Skeletal muscle satellite cell (primary cell): ENCODE results near the gene SARDH.

Experiments used
- H3K27me3 ChIP-seq: 2 replicates; pipeline ENCODE4 v1.7.0; 2013; ENCODE audit warnings: low read length; ENCODE audit not compliant: control insufficient read depth, insufficient read depth
- H3K36me3 ChIP-seq: 2 replicates; pipeline ENCODE4 v1.7.0; 2013; ENCODE audit warnings: mild to moderate bottlenecking, control low read depth, low read length; ENCODE audit not compliant: insufficient read depth
- H3K4me1 ChIP-seq: 2 replicates; pipeline ENCODE4 v1.7.0; 2013; ENCODE audit warnings: low read length; ENCODE audit not compliant: control insufficient read depth, insufficient read depth
- H3K4me2 ChIP-seq: 2 replicates; pipeline ENCODE4 v1.7.0; 2013; ENCODE audit warnings: mild to moderate bottlenecking, low read length
- H3K4me3 ChIP-seq: 2 replicates; pipeline ENCODE4 v1.7.0; 2013; ENCODE audit warnings: low read length
- H3K9ac ChIP-seq: 2 replicates; pipeline ENCODE4 v1.7.0; 2013; ENCODE audit warnings: mild to moderate bottlenecking, low read depth, low read length, moderate library complexity
- H3K9me3 ChIP-seq: replicated peaks from 2 replicates; pipeline ENCODE4 v1.7.0; 2013; ENCODE audit warnings: mild to moderate bottlenecking, control low read depth, low read length

SARDH gene

DNA sequence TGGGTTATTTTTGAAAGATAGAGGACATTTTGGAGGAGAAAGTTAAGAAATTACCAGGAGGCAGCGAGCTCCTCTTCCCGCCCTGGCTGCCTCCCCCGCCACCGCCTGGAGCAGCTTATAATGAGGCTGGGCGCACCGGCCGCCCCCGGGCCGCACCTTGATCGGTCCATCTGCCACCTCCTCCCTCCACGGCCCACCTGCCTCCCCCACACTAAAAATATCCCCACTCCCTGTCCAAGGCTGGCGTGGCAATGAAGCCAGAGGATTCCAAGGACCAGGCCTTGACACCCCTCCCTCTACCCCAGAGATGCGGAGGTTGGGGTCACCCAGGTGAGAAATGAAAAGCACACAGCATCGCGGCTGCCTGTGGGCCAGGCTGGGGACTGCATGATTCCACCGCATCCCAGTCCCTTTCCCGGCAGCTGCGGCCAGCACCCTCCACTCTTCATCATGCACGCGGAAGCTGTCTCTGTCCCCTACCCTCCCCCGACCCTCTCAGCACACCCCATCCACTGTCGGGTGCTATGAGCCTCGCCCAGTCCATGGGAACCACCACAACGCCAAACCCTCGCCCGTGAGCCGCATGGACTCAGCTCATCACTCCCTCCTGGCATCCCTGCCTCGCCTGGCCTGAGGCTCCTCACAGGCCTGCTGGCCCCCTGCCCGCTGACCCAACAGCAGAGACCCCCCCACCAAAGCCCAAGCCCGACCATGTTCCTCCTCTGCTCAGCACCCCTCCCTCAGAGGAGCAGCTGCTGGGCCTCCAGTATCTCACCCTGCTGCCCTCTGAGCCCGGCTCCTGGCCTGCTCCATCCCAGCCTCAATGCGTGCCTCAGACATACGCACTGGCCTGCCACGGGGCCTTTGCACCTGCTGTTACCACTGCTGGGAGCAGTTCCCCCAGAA, 50.0 kb downstream of the SARDH start:
- Histone ChIP-seq H3K36me3 (peaks cover 14% of the 10 kb centered on the region), H3K4me1 (peaks cover 8% of the 10 kb centered on the region), H3K4me3 (no peak overlapping the region), H3K4me2 (no peak overlapping the region), H3K27me3 (no peaks in the 10 kb centered on the region), H3K9me3 (no peaks in the 10 kb centered on the region), H3K9ac (no peak overlapping the region)

DNA sequence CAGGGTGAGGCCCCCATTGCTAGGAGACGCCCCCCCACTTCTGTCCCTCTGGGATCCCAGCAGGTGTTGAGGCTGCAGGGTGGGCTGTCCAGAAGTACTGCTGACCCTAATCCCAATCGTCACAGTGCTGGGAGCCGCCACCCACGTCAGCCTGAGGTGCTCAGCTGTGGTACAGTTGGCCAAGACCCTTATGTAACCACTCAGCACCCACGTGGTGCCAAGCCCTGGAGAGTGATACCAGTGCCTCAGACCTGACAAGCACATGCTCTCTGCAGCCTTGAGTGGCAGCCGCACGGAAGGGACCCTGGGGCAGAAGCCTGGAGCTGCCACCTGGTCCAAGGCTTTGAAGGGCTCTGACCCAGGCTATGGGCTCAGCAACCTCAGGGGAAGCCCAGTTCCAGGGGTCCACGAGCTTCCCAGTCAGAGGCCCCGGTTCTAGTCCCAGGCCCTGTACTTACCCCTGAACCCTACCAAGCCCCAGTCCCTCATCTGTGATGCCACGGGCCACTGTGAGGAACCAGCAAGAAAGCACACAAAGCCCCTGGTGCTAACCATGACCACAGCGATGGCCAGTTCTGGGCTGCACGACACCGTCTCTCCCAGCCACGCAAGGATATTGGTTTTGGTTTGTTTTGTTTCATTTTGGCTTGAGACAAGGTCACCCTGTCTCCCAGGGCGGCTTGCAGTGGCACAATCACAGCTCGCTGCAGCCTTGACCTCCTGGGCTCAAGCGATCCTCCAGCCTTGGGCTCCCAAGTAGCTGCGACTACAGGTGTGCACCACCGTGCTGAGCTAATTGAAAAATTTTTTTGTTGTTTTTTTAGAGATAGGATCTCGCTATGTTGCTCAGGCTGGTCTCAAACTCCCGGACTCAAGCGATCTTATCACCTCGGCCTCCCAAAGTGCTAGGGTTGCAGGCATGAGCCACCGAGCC, 51.2 kb downstream of the SARDH start:
- peaks cover 5% of the 10 kb centered on the region for H3K4me1 ChIP-seq
- peaks cover 14% of the 10 kb centered on the region for H3K36me3 ChIP-seq
- H3K27me3 ChIP-seq = no peaks in the 10 kb centered on the region
- no peak overlapping the region for H3K9ac ChIP-seq
- no peak overlapping the region for H3K4me3 ChIP-seq
- no peak overlapping the region for H3K4me2 ChIP-seq
- H3K9me3 ChIP-seq = no peaks in the 10 kb centered on the region

DNA sequence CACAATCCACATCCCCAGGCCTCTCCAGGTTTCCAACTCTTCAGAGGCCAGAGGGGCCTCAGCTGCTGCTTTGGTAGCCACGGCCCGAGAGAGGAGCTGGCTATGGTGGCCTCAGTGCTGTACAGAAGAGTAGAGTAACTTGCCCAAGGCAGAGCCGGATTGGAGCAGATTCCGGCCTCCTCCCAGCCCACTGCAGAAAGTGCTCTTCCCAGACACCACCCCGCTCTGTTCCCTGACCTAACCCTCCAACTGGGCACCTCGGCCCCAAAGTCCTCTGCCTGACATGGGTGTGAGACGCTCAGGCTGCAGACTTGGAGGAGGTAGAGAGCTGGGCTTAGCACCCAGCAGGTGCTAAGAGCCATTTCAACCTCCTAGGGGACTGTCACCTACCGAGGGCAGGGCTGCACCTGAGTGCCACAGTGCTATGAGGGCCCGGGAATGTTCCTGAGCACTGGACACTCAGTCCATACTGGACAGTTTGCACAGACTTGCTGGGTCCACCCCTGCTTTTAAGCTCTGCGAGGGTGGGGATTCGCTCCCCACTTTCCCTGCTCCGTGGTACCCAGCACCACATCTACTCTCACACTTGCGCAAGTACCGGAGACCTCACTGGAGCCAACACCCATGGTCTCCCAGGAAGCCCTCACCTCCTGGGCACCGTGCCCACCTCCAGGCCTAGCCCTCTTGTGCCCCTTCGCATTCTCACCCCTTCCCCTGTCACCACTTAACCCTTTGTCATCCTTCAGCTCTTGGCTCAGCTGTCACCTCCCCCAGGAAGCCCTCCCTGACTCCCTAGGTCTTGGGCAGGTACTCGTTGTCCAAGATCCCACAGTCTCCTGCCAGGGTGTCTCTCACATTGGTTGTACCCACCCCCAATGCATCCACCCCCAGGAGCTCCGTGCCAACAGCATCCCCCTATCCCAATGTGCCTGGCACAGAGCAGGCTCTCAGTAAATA, 52.2 kb downstream of the SARDH start:
- peaks cover 9% of the 10 kb centered on the region for H3K36me3 ChIP-seq
- no peak overlapping the region for H3K4me2 ChIP-seq
- H3K4me3 ChIP-seq = no peak overlapping the region
- no peaks in the 10 kb centered on the region for H3K27me3 ChIP-seq
- no peaks in the 10 kb centered on the region for H3K4me1 ChIP-seq
- no peak overlapping the region for H3K9ac ChIP-seq
- H3K9me3 ChIP-seq = no peaks in the 10 kb centered on the region

DNA sequence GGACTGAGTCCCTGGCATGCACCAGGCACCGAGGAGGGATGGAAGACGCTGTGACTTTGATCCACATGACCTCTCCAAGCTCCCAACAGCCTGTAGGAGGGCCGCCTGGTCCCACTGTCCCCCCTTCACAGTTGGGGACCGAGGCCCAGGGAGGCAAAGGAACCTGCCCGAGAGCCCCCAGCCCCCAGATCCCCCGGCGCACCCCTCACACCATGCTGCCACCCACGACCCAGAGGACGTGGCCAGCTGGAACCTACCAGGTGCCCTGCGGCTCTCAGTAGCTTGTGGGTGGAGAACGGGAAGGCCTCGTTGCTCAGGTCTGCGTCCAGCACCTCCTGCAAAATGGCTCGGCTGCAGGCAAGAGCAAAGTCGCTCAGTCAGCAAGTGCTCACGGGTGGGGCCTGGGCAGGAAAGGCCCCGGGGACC, 53.2 kb downstream of the SARDH start:
- Histone ChIP-seq H3K9me3 (no peaks in the 10 kb centered on the region), H3K9ac (no peak overlapping the region), H3K4me3 (no peak overlapping the region), H3K4me1 (no peaks in the 10 kb centered on the region), H3K27me3 (no peaks in the 10 kb centered on the region), H3K36me3 (peaks cover 8% of the 10 kb centered on the region), H3K4me2 (no peak overlapping the region)

DNA sequence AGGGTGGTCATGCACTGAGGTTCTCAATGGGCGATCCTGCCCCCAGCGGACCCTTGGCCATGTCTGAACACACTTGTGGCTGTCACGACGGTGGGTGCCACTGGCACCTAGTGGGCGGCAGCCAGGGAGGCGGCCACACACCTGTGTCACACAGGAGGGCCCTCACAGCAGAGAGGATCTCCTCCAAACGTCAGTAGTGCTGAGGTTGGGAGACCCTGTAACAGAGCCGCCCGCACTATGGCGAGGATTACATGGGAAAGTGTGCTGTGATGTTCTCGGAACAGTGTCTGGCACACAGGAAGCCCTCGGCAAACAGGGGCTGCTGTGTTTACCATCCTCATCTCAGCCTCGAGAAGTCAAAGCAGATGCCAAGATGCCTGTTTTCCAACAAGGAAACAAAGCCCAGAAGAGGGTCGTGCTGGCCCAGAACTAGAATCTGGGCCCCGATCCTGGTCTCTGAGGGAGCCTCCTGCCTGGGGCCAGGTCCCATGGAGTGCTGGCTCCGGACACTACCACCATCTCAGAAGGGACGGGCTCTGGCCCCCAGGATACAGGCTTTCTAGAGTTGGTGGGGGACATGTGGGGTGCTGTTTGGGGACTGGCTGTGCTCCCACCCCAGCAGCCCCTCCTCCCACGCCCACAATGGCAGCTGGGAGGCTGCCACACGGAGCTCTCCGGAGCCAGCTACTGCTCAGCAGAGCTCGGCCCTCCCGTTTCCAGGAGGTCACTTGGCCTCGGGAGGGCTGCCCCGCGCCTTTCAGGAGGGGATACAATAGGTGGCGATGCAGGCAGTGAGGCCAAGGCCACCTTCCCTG, 53.8 kb downstream of the SARDH start:
- Histone ChIP-seq H3K9me3 (no peaks in the 10 kb centered on the region), H3K4me1 (no peaks in the 10 kb centered on the region), H3K4me2 (no peak overlapping the region), H3K36me3 (peaks cover 2% of the 10 kb centered on the region), H3K4me3 (no peak overlapping the region), H3K9ac (no peak overlapping the region), H3K27me3 (no peaks in the 10 kb centered on the region)

DNA sequence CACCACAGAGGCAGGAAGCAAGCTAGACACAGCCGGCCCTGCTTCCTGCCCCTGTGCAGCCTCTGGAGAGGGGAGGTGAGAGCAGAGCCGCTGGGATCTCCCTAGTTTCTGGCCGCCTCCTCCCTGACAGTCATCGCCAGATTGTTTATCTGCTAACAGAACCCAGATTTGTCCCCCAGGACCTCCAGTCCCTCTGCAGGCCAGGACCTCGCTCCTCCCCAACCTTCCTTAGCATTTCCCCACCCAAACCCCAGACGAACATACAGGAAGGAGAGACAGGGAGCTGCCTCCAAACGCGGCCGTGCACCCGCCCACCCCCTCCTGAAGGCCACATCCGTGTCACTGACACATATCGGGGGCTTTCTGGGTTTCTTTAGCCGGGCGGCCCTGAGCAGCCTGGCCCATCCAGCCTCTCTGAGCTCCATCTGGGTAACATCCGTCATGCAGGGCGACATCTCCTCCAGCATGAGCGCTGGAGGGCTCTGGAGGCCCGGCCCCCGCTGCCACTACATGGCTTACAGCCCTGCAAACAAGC, 54.5 kb downstream of the SARDH start:
- H3K4me1 ChIP-seq = no peaks in the 10 kb centered on the region
- H3K27me3 ChIP-seq = no peaks in the 10 kb centered on the region

DNA sequence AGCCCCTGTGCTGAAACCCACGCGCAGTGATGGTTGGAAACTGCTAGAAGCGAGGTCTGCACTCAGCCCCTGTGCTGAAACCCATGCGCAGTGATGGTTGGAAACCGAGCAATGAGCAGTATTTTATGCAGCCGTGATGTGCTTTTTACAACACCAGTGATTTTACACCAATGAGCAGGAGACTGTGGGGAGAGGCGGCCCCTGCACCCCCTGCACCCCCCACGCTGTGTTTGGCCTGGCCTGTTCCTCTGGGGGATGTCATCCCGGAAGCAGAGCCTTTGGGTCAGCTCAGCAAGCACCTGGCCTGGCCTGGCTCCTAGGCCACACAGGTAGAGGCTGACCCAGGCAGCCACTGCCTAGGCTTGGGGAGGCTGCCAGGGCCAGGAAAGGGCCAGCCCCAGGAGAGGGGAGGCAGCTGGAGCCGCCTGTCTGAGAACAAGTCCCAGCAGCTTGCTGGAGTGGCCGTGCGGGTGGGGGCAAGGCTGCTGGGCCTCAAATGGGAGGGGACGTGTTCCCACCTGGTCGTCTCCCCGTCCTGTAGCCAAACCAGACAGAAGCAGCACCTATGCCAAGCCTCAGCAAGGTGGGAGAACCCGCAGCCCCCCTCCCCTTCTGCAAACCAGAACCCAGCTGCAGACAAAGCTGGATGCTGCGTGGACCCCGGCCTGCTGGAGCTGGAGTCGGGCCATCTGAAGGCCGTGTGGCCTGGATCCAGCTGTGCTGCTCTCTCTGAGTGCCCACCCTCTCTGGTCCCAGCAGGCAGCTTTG, 55.1 kb downstream of the SARDH start:
- H3K9ac ChIP-seq = no peak overlapping the region
- H3K27me3 ChIP-seq = no peaks in the 10 kb centered on the region
- H3K4me3 ChIP-seq = no peak overlapping the region
- no peaks in the 10 kb centered on the region for H3K36me3 ChIP-seq
- no peaks in the 10 kb centered on the region for H3K4me1 ChIP-seq
- no peak overlapping the region for H3K4me2 ChIP-seq
- no peaks in the 10 kb centered on the region for H3K9me3 ChIP-seq

More for the DNA sequence above, 54.5 kb downstream of the SARDH start:
- Histone ChIP-seq H3K4me3 (no peak overlapping the region), H3K4me2 (no peak overlapping the region), H3K9ac (no peak overlapping the region), H3K9me3 (no peaks in the 10 kb centered on the region), H3K36me3 (no peaks in the 10 kb centered on the region)

DNA sequence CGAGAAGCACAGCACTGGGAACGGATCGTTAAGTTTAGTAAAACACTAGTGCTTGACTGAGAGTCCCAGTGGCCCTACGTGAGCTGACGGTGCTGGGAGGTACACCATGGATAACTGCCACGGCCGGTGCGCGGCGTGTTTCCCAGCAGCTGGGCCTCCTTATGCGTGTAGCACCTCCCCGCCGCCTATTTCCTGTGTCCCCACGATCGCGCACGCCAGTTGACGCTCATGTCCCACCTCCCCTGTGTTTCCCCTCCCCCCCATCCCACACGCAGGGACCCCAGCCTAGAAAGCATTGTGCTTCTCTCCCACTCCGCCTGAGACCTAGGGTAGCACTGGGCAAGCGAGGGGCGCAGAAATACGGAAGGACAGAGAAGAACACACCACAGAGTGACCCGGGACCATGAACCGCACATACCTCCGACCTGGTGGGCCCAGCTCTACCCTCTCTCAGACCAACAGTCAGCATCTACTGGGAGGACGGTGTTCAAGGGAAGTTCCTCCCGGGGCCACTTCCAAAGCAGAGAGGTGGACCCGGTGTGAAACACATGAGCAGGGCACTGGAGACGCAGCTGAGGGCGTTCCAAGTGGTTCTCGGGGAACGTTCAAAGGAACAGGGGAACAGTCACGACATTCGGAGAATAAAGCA, 56.4 kb downstream of the SARDH start:
- Histone ChIP-seq H3K9ac (no peak overlapping the region), H3K4me1 (no peaks in the 10 kb centered on the region), H3K4me3 (no peak overlapping the region), H3K4me2 (no peak overlapping the region), H3K36me3 (no peaks in the 10 kb centered on the region), H3K27me3 (no peaks in the 10 kb centered on the region), H3K9me3 (no peaks in the 10 kb centered on the region)

DNA sequence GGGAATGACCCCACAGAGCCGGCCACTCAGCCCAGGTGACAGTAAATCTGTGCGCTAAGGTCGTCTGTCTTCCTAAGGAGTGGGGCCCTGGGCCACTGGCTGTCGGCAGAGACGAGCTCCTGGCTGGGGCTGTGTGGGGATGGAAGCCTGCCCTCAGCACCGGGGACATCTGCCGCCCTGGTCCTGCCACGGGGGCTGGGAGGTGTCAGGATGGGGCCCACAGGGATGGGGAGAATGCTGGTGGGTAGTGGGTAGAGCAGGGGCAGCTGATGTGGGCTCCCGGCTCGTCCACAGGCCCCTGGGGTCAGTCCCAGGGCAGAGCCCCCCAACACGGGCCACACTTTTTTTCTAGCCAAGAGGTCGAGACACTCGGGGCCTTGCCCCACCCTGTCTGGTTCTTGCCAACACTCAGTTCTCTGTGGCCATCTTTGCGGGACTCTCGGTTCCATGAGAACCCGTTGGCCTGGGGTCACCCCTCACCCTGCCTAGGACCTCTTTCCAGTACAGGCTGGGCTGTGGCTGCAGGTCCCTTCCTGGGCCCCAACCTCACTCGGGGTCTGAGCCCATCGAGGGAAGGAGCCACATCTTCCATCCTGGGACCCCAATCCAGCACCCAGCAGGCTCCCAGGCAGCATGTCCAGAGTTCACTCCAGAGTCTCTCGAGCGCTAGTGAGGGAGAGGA, 57.0 kb downstream of the SARDH start:
- Histone ChIP-seq H3K9me3 (no peaks in the 10 kb centered on the region), H3K4me3 (no peak overlapping the region), H3K4me1 (no peaks in the 10 kb centered on the region), H3K9ac (no peak overlapping the region), H3K27me3 (no peaks in the 10 kb centered on the region), H3K4me2 (no peak overlapping the region), H3K36me3 (no peaks in the 10 kb centered on the region)
